ENCODE results near the gene ONECUT1. TPM values are rescaled to one million over a fixed set of nuclear protein-coding genes. Genes with fewer than 3 reads are reported as not detected.

ONECUT1 gene
- total RNA-seq, 2 donors from 2014 or later = 0.28 TPM; not detected in 1

GRCh38 chr15:52765785-52766184 lies 24.4 kb downstream of the ONECUT1 start:
- DNase-seq (ENCODE audit: low spot score) (no peak), ATAC-seq (ENCODE audit: insufficient number of reproducible peaks, low FRiP score, low read depth) (no peak)
- TF ChIP-seq, protein P1, sequence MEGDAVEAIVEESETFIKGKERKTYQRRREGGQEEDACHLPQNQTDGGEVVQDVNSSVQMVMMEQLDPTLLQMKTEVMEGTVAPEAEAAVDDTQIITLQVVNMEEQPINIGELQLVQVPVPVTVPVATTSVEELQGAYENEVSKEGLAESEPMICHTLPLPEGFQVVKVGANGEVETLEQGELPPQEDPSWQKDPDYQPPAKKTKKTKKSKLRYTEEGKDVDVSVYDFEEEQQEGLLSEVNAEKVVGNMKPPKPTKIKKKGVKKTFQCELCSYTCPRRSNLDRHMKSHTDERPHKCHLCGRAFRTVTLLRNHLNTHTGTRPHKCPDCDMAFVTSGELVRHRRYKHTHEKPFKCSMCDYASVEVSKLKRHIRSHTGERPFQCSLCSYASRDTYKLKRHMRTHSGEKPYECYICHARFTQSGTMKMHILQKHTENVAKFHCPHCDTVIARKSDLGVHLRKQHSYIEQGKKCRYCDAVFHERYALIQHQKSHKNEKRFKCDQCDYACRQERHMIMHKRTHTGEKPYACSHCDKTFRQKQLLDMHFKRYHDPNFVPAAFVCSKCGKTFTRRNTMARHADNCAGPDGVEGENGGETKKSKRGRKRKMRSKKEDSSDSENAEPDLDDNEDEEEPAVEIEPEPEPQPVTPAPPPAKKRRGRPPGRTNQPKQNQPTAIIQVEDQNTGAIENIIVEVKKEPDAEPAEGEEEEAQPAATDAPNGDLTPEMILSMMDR (IDR thresholded peaks at IDR 0.05) = no peak
- H3K4me1 ChIP-seq (ENCODE audit: control insufficient read depth in 1 of 2, low read depth in 2 of 2) = no peaks in the 10 kb centered on the region
- no peaks in the 10 kb centered on the region for H3K27me3 ChIP-seq (replicated peaks; ENCODE audit: insufficient read depth)
- H3K27ac ChIP-seq = no peak overlapping the region
- no peaks in the 10 kb centered on the region for H3K36me3 ChIP-seq
- H3K9me3 ChIP-seq = no peaks in the 10 kb centered on the region
- H3K4me3 ChIP-seq = no peak overlapping the region

- H3K9me3 ChIP-seq = no peaks in the 10 kb centered on the region
- TF ChIP-seq, protein P1 (IDR thresholded peaks at IDR 0.05) = no peak
- H3K4me1 ChIP-seq (ENCODE audit: control insufficient read depth in 1 of 2, low read depth in 2 of 2) = no peaks in the 10 kb centered on the region
- no peaks in the 10 kb centered on the region for H3K36me3 ChIP-seq
- H3K4me3 ChIP-seq = no peak overlapping the region
- no peak overlapping the region for H3K27ac ChIP-seq
- no peak for ATAC-seq (ENCODE audit: insufficient number of reproducible peaks, low FRiP score, low read depth)
- no peak for DNase-seq (ENCODE audit: low spot score)
- H3K27me3 ChIP-seq (replicated peaks; ENCODE audit: insufficient read depth) = no peaks in the 10 kb centered on the region
Measured at GRCh38 chr15:52764731-52765130, 25.4 kb downstream of the ONECUT1 start.

- no peaks in the 10 kb centered on the region for H3K36me3 ChIP-seq
- DNase-seq (ENCODE audit: low spot score) (no peak), ATAC-seq (ENCODE audit: insufficient number of reproducible peaks, low FRiP score, low read depth) (no peak)
- TF ChIP-seq, protein P1 (IDR thresholded peaks at IDR 0.05) = no peak
- H3K27ac ChIP-seq = no peak overlapping the region
- no peaks in the 10 kb centered on the region for H3K27me3 ChIP-seq (replicated peaks; ENCODE audit: insufficient read depth)
- H3K9me3 ChIP-seq = no peaks in the 10 kb centered on the region
- H3K4me1 ChIP-seq (ENCODE audit: control insufficient read depth in 1 of 2, low read depth in 2 of 2) = no peaks in the 10 kb centered on the region
- H3K4me3 ChIP-seq = no peak overlapping the region
Measured at GRCh38 chr15:52762621-52763020, 27.5 kb downstream of the ONECUT1 start.

- TF ChIP-seq, protein P1 (IDR thresholded peaks at IDR 0.05) = no peak
- DNase-seq (ENCODE audit: low spot score) (no peak), ATAC-seq (ENCODE audit: insufficient number of reproducible peaks, low FRiP score, low read depth) (no peak)
- H3K9me3 ChIP-seq = no peaks in the 10 kb centered on the region
- H3K27ac ChIP-seq = no peak overlapping the region
- no peaks in the 10 kb centered on the region for H3K4me1 ChIP-seq (ENCODE audit: control insufficient read depth in 1 of 2, low read depth in 2 of 2)
- no peaks in the 10 kb centered on the region for H3K27me3 ChIP-seq (replicated peaks; ENCODE audit: insufficient read depth)
- no peaks in the 10 kb centered on the region for H3K36me3 ChIP-seq
- H3K4me3 ChIP-seq = no peak overlapping the region
Measured at GRCh38 chr15:52760562-52760961, 29.6 kb downstream of the ONECUT1 start.

DNA sequence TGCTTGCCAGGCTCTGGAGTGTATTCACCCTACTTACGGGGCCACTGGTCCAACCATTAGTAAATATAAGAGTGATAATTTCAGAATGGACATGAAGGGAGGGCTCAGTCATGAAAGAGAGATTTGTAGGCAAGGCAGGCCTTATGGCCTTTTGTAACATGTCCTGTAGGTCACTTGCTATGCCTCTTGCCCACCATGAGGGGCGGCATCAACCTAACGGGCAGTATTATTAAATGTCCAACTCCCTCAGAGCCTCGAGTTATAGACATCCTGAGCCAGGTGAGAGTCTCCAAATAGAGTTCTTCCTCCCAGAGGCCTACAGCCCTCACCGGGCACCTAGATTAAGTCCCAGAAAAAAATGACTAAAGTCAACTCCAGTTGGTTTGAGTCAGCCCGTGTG lies 30.2 kb downstream of the ONECUT1 start:
- H3K27me3 ChIP-seq (replicated peaks; ENCODE audit: insufficient read depth) = no peaks in the 10 kb centered on the region
- ATAC-seq (ENCODE audit: insufficient number of reproducible peaks, low FRiP score, low read depth) = no peak
- H3K9me3 ChIP-seq = no peaks in the 10 kb centered on the region

More for the DNA sequence above, 30.2 kb downstream of the ONECUT1 start:
- Histone ChIP-seq H3K36me3 (no peaks in the 10 kb centered on the region), H3K4me1 (ENCODE audit: control insufficient read depth in 1 of 2, low read depth in 2 of 2) (no peaks in the 10 kb centered on the region), H3K4me3 (no peak overlapping the region), H3K27ac (no peak overlapping the region)
- DNase-seq (ENCODE audit: low spot score) = no peak
- TF ChIP-seq, protein P1 (IDR thresholded peaks at IDR 0.05) = no peak

Data from thoracic aorta (tissue), 2 donors.